ENCODE data around the gene INPP5D.
"Not testable (repeated sequence)": the region's sequence is repeated elsewhere in the genome, so short reads cannot be mapped to it uniquely, and the experiment has no call there.

INPP5D gene

DNA sequence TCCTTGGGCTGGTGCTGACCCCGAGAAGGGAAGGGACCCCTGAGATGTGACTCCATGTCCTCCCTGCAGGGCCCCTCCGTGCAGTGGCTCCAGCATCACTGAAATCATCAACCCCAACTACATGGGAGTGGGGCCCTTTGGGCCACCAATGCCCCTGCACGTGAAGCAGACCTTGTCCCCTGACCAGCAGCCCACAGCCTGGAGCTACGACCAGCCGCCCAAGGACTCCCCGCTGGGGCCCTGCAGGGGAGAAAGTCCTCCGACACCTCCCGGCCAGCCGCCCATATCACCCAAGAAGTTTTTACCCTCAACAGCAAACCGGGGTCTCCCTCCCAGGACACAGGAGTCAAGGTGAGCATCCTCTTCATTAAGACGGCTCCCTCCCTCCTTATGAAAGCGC is 137.9 kb downstream of the INPP5D start:
- H3K4ac ChIP-seq (ENCODE audit: low read length): no peak overlapping the region
- H3K27ac ChIP-seq (replicated peaks; ENCODE audit: low read length): no peak overlapping the region
- no peak overlapping the region for H2BK5ac ChIP-seq (ENCODE audit: low read length)
- no peak overlapping the region for H4K8ac ChIP-seq (ENCODE audit: low read depth, low read length)
- no CpG with 5 or more reads among the region's 12 CpGs for WGBS, 2 donors (ENCODE audit: extremely low coverage in 2 of 2, insufficient read length in 2 of 2, insufficient replicate concordance in 1 of 2)
- no peaks in the 10 kb centered on the region for H3K36me3 ChIP-seq (replicated peaks in 1 of 2; ENCODE audit: control insufficient read depth in 2 of 2, insufficient read depth in 2 of 2, low read length in 2 of 2)
- H3K14ac ChIP-seq (ENCODE audit: low read length): no peak overlapping the region
- H2AK5ac ChIP-seq (ENCODE audit: low read depth, low read length): no peak overlapping the region
- H3K27me3 ChIP-seq (ENCODE audit: control insufficient read depth in 3 of 3, insufficient read depth in 3 of 3, low read depth in 1 of 3, low read length in 3 of 3): peaks cover 0 to 5% (median 0%) of the 10 kb centered on the region in 3 experiments
- H2BK12ac ChIP-seq (ENCODE audit: low read length): no peak overlapping the region
- no peak overlapping the region for H3K18ac ChIP-seq (ENCODE audit: low read length)
- no peak overlapping the region for H2BK120ac ChIP-seq (ENCODE audit: low read depth, low read length)
- no peak overlapping the region for H4K91ac ChIP-seq (ENCODE audit: low read depth, low read length, poor library complexity)
- H3K9me3 ChIP-seq (replicated peaks in 1 of 2; ENCODE audit: control insufficient read depth in 2 of 2, insufficient read depth in 1 of 2, low read depth in 1 of 2, low read length in 2 of 2): peaks cover 6% of the 10 kb centered on the region in 2 donors
- no peaks in the 10 kb centered on the region for H3K4me1 ChIP-seq (ENCODE audit: control insufficient read depth in 2 of 2, insufficient read depth in 1 of 2, low read depth in 1 of 2, low read length in 2 of 2)
- H3K9ac ChIP-seq (ENCODE audit: low read depth, low read length, poor library complexity): no peak overlapping the region
- no peak overlapping the region for H2BK15ac ChIP-seq (ENCODE audit: low read length)
- H3K4me3 ChIP-seq (ENCODE audit: low read length in 2 of 2): no peak overlapping the region
- H2AFZ ChIP-seq (ENCODE audit: low read length): no peak overlapping the region
- H3K23ac ChIP-seq (ENCODE audit: low read depth, low read length, poor library complexity): peak overlapping the region; percentile 3
- DNase-seq (ENCODE audit: low spot score): no peak
- no peaks in the 10 kb centered on the region for H3K79me1 ChIP-seq (ENCODE audit: low read depth, low read length)
- H3K4me2 ChIP-seq (ENCODE audit: insufficient read depth, low read length, poor library complexity, severe bottlenecking): no peak overlapping the region

DNA sequence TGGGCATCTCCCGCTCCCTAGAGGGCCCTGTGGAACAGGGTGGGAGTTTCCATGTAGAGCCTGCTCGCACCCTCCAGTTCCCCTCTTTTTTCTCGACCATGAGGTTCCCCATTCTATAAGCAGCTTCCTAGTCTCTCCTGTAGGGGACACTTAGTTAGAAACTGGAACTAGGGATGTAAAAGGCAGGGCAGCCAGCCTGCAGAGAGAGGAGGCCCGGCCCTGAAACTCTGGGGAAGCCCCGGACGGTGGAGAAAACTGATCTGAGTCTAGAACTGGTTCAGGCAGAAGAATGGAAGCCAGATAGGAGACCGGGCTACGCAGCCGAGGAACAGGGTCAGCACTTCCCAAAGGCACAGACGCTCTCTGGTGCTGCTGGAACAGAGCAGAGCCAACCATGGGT is 139.7 kb downstream of the INPP5D start:
- Histone ChIP-seq H3K4me1 (ENCODE audit: control insufficient read depth in 2 of 2, insufficient read depth in 1 of 2, low read depth in 1 of 2, low read length in 2 of 2) (no peaks in the 10 kb centered on the region), H2AFZ (ENCODE audit: low read length) (no peak overlapping the region), H3K36me3 (replicated peaks in 1 of 2; ENCODE audit: control insufficient read depth in 2 of 2, insufficient read depth in 2 of 2, low read length in 2 of 2) (no peaks in the 10 kb centered on the region), H4K91ac (ENCODE audit: low read depth, low read length, poor library complexity) (no peak overlapping the region), H3K23ac (ENCODE audit: low read depth, low read length, poor library complexity) (no peak overlapping the region), H3K4me2 (ENCODE audit: insufficient read depth, low read length, poor library complexity, severe bottlenecking) (no peak overlapping the region), H3K79me1 (ENCODE audit: low read depth, low read length) (no peaks in the 10 kb centered on the region), H3K9ac (ENCODE audit: low read depth, low read length, poor library complexity) (no peak overlapping the region), H2AK5ac (ENCODE audit: low read depth, low read length) (no peak overlapping the region), H3K4me3 (ENCODE audit: low read length in 2 of 2) (no peak overlapping the region), H3K4ac (ENCODE audit: low read length) (no peak overlapping the region), H3K9me3 (replicated peaks in 1 of 2; ENCODE audit: control insufficient read depth in 2 of 2, insufficient read depth in 1 of 2, low read depth in 1 of 2, low read length in 2 of 2) (peaks cover 11 to 15% of the 10 kb centered on the region in 2 donors), H2BK120ac (ENCODE audit: low read depth, low read length) (no peak overlapping the region), H3K27me3 (ENCODE audit: control insufficient read depth in 3 of 3, insufficient read depth in 3 of 3, low read depth in 1 of 3, low read length in 3 of 3) (peaks cover 0 to 5% (median 0%) of the 10 kb centered on the region in 3 experiments), H2BK5ac (ENCODE audit: low read length) (no peak overlapping the region), H3K27ac (replicated peaks; ENCODE audit: low read length) (no peak overlapping the region), H4K8ac (ENCODE audit: low read depth, low read length) (no peak overlapping the region), H2BK15ac (ENCODE audit: low read length) (no peak overlapping the region), H3K14ac (ENCODE audit: low read length) (no peak overlapping the region), H3K18ac (ENCODE audit: low read length) (no peak overlapping the region), H2BK12ac (ENCODE audit: low read length) (no peak overlapping the region)
- WGBS, 2 donors (ENCODE audit: extremely low coverage in 2 of 2, insufficient read length in 2 of 2, insufficient replicate concordance in 1 of 2): no CpG with 5 or more reads among the region's 10 CpGs
- no peak for DNase-seq (ENCODE audit: low spot score)

DNA sequence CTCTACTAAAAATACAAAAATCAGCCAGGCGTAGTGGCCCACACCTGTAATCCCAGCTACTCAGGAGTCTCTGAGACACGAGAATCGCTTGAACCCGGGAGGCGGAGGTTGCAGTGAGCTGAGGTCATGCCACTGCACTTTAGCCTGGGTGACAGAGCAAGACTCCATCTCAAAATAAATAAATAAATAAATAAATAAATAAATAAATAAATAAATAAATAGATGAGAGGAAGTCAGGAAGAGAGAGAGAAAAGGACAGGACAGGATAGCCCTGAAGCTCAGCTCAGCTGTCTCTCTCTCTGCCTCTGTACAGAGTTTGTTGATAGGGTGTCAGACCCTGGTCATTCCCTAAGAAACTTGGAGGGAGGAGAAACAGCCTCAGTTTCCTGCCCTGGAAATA is 140.6 kb downstream of the INPP5D start:
- not testable (repeated sequence) for H3K79me1 ChIP-seq (ENCODE audit: low read depth, low read length); H2BK120ac ChIP-seq (ENCODE audit: low read depth, low read length); H3K4me3 ChIP-seq (ENCODE audit: low read length in 2 of 2); DNase-seq (ENCODE audit: low spot score); H4K8ac ChIP-seq (ENCODE audit: low read depth, low read length); H3K23ac ChIP-seq (ENCODE audit: low read depth, low read length, poor library complexity); H3K4me2 ChIP-seq (ENCODE audit: insufficient read depth, low read length, poor library complexity, severe bottlenecking); H2BK5ac ChIP-seq (ENCODE audit: low read length); H2BK12ac ChIP-seq (ENCODE audit: low read length); H2AK5ac ChIP-seq (ENCODE audit: low read depth, low read length); H3K4me1 ChIP-seq (ENCODE audit: control insufficient read depth in 2 of 2, insufficient read depth in 1 of 2, low read depth in 1 of 2, low read length in 2 of 2); H4K91ac ChIP-seq (ENCODE audit: low read depth, low read length, poor library complexity); H3K9ac ChIP-seq (ENCODE audit: low read depth, low read length, poor library complexity); H2AFZ ChIP-seq (ENCODE audit: low read length); H3K14ac ChIP-seq (ENCODE audit: low read length); H3K27ac ChIP-seq (replicated peaks; ENCODE audit: low read length); H3K27me3 ChIP-seq (ENCODE audit: control insufficient read depth in 3 of 3, insufficient read depth in 3 of 3, low read depth in 1 of 3, low read length in 3 of 3); H3K4ac ChIP-seq (ENCODE audit: low read length); H3K36me3 ChIP-seq (replicated peaks in 1 of 2; ENCODE audit: control insufficient read depth in 2 of 2, insufficient read depth in 2 of 2, low read length in 2 of 2); H3K18ac ChIP-seq (ENCODE audit: low read length); H2BK15ac ChIP-seq (ENCODE audit: low read length)
- peaks cover 11 to 15% of the 10 kb centered on the region in 2 donors for H3K9me3 ChIP-seq (replicated peaks in 1 of 2; ENCODE audit: control insufficient read depth in 2 of 2, insufficient read depth in 1 of 2, low read depth in 1 of 2, low read length in 2 of 2)
- no CpG with 5 or more reads among the region's 5 CpGs for WGBS, 2 donors (ENCODE audit: extremely low coverage in 2 of 2, insufficient read length in 2 of 2, insufficient replicate concordance in 1 of 2)

DNA sequence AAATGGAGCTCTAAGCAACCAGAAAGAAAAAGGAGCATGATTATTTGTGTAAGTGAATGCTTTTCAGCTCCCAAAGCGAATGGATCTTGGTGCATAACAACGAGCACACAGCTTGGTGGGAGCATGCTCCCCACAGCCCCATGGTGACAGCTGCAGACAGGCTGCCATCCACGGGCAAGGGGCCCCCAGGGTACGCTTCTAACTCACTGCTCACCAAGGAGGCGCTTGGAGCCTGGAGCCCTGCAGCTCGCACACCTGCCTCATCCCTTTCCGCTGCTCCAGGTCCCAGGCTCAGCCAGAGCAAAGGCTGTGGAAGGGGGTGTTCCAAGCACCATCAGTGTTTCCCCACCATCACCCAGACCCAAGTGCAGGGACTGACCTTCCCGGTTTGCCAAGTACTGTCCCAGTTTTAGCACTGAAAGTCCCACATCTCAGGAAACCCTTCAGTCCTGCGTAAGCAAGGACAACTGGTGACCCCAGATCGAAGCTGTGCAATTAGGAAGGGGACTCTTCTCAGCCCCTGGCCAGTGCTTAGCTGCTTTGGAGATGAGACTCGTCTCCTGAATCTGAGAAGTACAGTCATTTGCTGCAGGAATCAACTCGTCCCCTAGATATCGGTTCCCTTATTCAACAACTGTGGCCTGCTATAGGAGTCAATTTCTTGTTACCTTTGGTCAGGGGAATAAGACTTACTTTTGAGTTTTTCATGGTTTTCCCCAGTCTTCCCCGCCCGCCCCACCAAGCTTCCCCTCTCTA is 141.3 kb downstream of the INPP5D start:
- H2BK15ac ChIP-seq (ENCODE audit: low read length): no peak overlapping the region
- peaks cover 11 to 15% of the 10 kb centered on the region in 2 donors for H3K9me3 ChIP-seq (replicated peaks in 1 of 2; ENCODE audit: control insufficient read depth in 2 of 2, insufficient read depth in 1 of 2, low read depth in 1 of 2, low read length in 2 of 2)
- H3K27ac ChIP-seq (replicated peaks; ENCODE audit: low read length): no peak overlapping the region
- H2BK5ac ChIP-seq (ENCODE audit: low read length): no peak overlapping the region
- H2BK12ac ChIP-seq (ENCODE audit: low read length): no peak overlapping the region
- no peaks in the 10 kb centered on the region for H3K4me1 ChIP-seq (ENCODE audit: control insufficient read depth in 2 of 2, insufficient read depth in 1 of 2, low read depth in 1 of 2, low read length in 2 of 2)
- no CpG with 5 or more reads among the region's 15 CpGs for WGBS, 2 donors (ENCODE audit: extremely low coverage in 2 of 2, insufficient read length in 2 of 2, insufficient replicate concordance in 1 of 2)
- H4K91ac ChIP-seq (ENCODE audit: low read depth, low read length, poor library complexity): no peak overlapping the region
- no peaks in the 10 kb centered on the region for H3K79me1 ChIP-seq (ENCODE audit: low read depth, low read length)
- H3K4ac ChIP-seq (ENCODE audit: low read length): no peak overlapping the region
- DNase-seq (ENCODE audit: low spot score): no peak
- peaks cover 0 to under 1% (median 0%) of the 10 kb centered on the region in 3 experiments for H3K27me3 ChIP-seq (ENCODE audit: control insufficient read depth in 3 of 3, insufficient read depth in 3 of 3, low read depth in 1 of 3, low read length in 3 of 3)
- no peak overlapping the region for H3K14ac ChIP-seq (ENCODE audit: low read length)
- H3K4me2 ChIP-seq (ENCODE audit: insufficient read depth, low read length, poor library complexity, severe bottlenecking): no peak overlapping the region
- no peaks in the 10 kb centered on the region for H3K36me3 ChIP-seq (replicated peaks in 1 of 2; ENCODE audit: control insufficient read depth in 2 of 2, insufficient read depth in 2 of 2, low read length in 2 of 2)
- H2AFZ ChIP-seq (ENCODE audit: low read length): no peak overlapping the region
- H2AK5ac ChIP-seq (ENCODE audit: low read depth, low read length): no peak overlapping the region
- H4K8ac ChIP-seq (ENCODE audit: low read depth, low read length): no peak overlapping the region
- H3K9ac ChIP-seq (ENCODE audit: low read depth, low read length, poor library complexity): no peak overlapping the region
- H3K18ac ChIP-seq (ENCODE audit: low read length): no peak overlapping the region
- no peak overlapping the region for H3K23ac ChIP-seq (ENCODE audit: low read depth, low read length, poor library complexity)
- H3K4me3 ChIP-seq (ENCODE audit: low read length in 2 of 2): no peak overlapping the region
- H2BK120ac ChIP-seq (ENCODE audit: low read depth, low read length): no peak overlapping the region

All from neuronal stem cell (in vitro differentiated cells).